RWPE2 (cell line): Measurements from ENCODE around the gene LIPN.

Experiments used
- ATAC-seq: fragments of 200-7000 bp; cut with Tn5 transposase; 3 replicates; pipeline ENCODE4 v1.9.1; 2021; ENCODE audit warnings: low read depth
- DNase-seq: peaks from one replicate; pipeline ENCODE4 v3.0.0-alpha.2; 2020; ENCODE audit warnings: low spot score
- H3K27ac ChIP-seq: fragments of 450-650 bp; 2 replicates; pipeline ENCODE4 v1.5.1; 2017; ENCODE audit warnings: mild to moderate bottlenecking; ENCODE audit not compliant: poor library complexity, severe bottlenecking
- H3K27me3 ChIP-seq: fragments of 250-450 bp; sonication (Bioruptor Pico); 2 replicates; pipeline ENCODE4 v1.5.1; 2021; ENCODE audit warnings: mild to moderate bottlenecking, moderate library complexity; ENCODE audit not compliant: insufficient read depth, poor library complexity, severe bottlenecking
- H3K36me3 ChIP-seq: fragments of 250-450 bp; sonication (Bioruptor Pico); 2 replicates; pipeline ENCODE4 v1.5.1; 2020; ENCODE audit warnings: low read depth, mild to moderate bottlenecking, moderate library complexity
- H3K4me1 ChIP-seq: fragments of 250-450 bp; sonication (Bioruptor Pico); 2 replicates; pipeline ENCODE4 v1.5.1; 2021; ENCODE audit warnings: mild to moderate bottlenecking, moderate library complexity; ENCODE audit not compliant: insufficient read depth, poor library complexity, severe bottlenecking
- H3K4me3 ChIP-seq: fragments of 250-450 bp; sonication (Bioruptor Pico); 2 replicates; pipeline ENCODE4 v1.5.1; 2021; ENCODE audit warnings: mild to moderate bottlenecking, moderate library complexity; ENCODE audit not compliant: severe bottlenecking
- H3K9me3 ChIP-seq: fragments of 250-450 bp; sonication (Bioruptor Pico); 2 replicates; pipeline ENCODE4 v1.5.1; 2021; ENCODE audit warnings: mild to moderate bottlenecking, moderate library complexity; ENCODE audit not compliant: severe bottlenecking
- CTCF ChIP-seq: fragments of 450-650 bp; IDR thresholded peaks from one replicate; pipeline ENCODE4 v1.5.1; 2017; ENCODE audit warnings: mild to moderate bottlenecking, moderate library complexity; ENCODE audit not compliant: poor library complexity, severe bottlenecking

Gene LIPN

GRCh38 chr10:88744002-88744401 lies 15.8 kb upstream of the LIPN start:
- H3K4me3 ChIP-seq = no peak overlapping the region
- no peak for TF ChIP-seq CTCF
- ATAC-seq (no peak), DNase-seq (no peak)
- H3K9me3 ChIP-seq = peaks cover 3% of the 10 kb centered on the region
- no peak overlapping the region for H3K27ac ChIP-seq
- no peaks in the 10 kb centered on the region for H3K36me3 ChIP-seq
- H3K27me3 ChIP-seq = no peaks in the 10 kb centered on the region
- no peaks in the 10 kb centered on the region for H3K4me1 ChIP-seq

DNA sequence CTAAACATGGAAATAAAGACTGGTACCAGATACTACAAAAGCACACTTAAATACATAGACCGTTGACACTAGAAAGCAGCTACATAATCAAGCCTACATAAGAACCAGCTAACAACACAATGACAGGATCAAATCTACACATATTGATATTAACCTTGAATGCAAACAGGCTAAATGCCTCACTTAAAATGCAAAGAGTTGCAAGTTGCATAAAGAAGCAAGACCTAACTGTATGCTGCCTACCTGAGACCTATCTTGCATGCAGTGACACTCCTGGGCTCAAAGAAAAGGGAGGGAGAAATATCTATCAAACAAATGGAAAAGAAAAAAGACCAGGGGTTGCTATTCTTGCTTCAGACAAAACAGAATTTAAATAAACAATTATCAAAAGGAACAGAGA lies 14.2 kb upstream of the LIPN start:
- ATAC-seq = no peak
- H3K4me1 ChIP-seq = no peaks in the 10 kb centered on the region
- H3K9me3 ChIP-seq = peaks cover 3% of the 10 kb centered on the region
- no peaks in the 10 kb centered on the region for H3K36me3 ChIP-seq
- no peak overlapping the region for H3K4me3 ChIP-seq
- no peak for TF ChIP-seq CTCF
- H3K27ac ChIP-seq = no peak overlapping the region
- DNase-seq = no peak
- no peaks in the 10 kb centered on the region for H3K27me3 ChIP-seq

DNA sequence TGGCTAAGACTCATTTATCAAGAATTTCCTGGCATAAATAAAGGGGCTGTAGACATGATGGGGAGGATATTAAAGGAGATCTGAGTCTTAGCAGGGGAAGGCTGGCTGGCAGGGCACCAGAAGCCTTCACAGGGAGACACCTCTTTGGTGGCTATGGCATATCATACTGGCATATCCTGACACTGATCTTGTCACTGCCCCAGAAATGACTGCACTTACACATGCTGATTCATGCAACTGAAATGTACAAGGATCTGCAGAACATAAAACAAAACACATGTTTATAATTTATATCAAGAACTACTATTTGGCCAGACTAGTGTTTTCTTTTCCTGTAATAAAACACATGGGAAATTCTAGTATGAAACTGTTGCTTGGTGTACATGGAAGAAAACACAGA lies 5.5 kb upstream of the LIPN start:
- no peak overlapping the region for H3K4me3 ChIP-seq
- no peak for TF ChIP-seq CTCF
- no peaks in the 10 kb centered on the region for H3K36me3 ChIP-seq
- no peaks in the 10 kb centered on the region for H3K9me3 ChIP-seq
- DNase-seq (no peak), ATAC-seq (no peak)
- no peaks in the 10 kb centered on the region for H3K4me1 ChIP-seq
- H3K27ac ChIP-seq = no peak overlapping the region
- H3K27me3 ChIP-seq = no peaks in the 10 kb centered on the region

DNA sequence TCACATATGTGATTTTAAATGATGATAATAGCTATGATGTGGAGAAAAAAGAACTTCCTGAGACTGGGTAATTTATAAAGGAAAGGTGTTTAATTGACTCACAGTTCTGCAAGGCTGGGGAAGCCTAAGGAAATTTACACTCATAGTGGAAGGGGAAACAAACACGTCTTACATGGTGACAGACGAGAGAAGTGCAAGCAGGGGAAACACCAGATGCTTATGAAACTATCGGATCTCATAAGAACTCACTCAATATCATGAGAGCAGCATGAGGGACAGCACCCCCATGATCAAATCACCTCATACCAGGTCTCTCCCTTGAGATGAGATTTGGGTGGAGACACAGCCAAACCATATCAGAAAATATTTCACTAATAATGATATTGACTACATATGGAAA lies 4.1 kb upstream of the LIPN start:
- TF ChIP-seq CTCF = no peak
- H3K36me3 ChIP-seq = no peaks in the 10 kb centered on the region
- no peak for ATAC-seq
- no peak overlapping the region for H3K27ac ChIP-seq
- H3K9me3 ChIP-seq = no peaks in the 10 kb centered on the region
- DNase-seq = no peak
- no peaks in the 10 kb centered on the region for H3K4me1 ChIP-seq
- H3K4me3 ChIP-seq = no peak overlapping the region
- no peaks in the 10 kb centered on the region for H3K27me3 ChIP-seq

DNA sequence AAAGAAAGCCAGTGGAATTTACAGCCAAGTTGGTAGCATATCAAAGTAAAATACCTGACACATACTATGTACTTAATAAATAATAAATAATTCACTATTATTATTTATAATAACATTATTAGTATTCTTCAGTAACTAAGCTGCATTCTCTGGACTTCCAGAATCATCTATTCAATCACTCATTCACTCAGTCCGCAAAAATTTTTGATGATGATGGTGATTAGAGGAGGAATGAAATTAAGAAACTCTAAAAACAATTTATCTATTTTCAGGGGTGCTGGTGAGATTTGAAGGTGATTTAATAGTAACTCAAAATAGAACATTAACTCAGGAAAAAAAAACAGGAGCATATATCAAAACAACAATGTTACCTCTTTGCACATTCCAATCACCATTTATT lies 3.2 kb upstream of the LIPN start:
- no peaks in the 10 kb centered on the region for H3K9me3 ChIP-seq
- H3K27ac ChIP-seq = no peak overlapping the region
- DNase-seq (no peak), ATAC-seq (no peak)
- no peak for TF ChIP-seq CTCF
- H3K36me3 ChIP-seq = no peaks in the 10 kb centered on the region
- no peaks in the 10 kb centered on the region for H3K4me1 ChIP-seq
- H3K4me3 ChIP-seq = no peak overlapping the region
- no peaks in the 10 kb centered on the region for H3K27me3 ChIP-seq
